ENCODE results near the gene DECR2.

- TF ChIP-seq CTCF (IDR thresholded peaks at IDR 0.05 in 4 of 5, conservative IDR thresholded peaks at IDR 0.05 in 1 of 5) (no peak), POLR2A (IDR thresholded peaks at IDR 0.05) (no peak)
Measured at GRCh38 chr16:392450-393030, 9.1 kb upstream of the DECR2 start.

All from gastrocnemius medialis (tissue), 4 donors.